Naive thymus-derived CD4-positive, alpha-beta T cell (primary cell): Measurements from ENCODE around the gene NCOA4. TPM values are rescaled to one million over a fixed set of nuclear protein-coding genes. Genes with fewer than 3 reads are reported as not detected.
A peak's percentile ranks its signal among the peaks of the same experiment; 100 is the strongest.

Experiments
- ATAC-seq: fragments of 150-1000 bp; cut with Tn5 transposase; 2 replicates; pipeline ENCODE4 v1.10.0; 2021; ENCODE audit warnings: mild to moderate bottlenecking, moderate library complexity
- CTCF ChIA-PET: fragments of 350-600 bp; sonication (Branson Sonifier 250); formaldehyde crosslinking; loops from one replicate; lab custom pipeline; 2021; ENCODE audit warnings: antibody characterized with exemption; lab: Charles Lee
- POLR2A ChIA-PET: fragments of 350-600 bp; sonication (Branson Sonifier 250); formaldehyde crosslinking; loops from one replicate; lab custom pipeline; 2021; ENCODE audit warnings: antibody characterized with exemption, inconsistent platforms; lab: Charles Lee
- DNase-seq, 9 donors: peaks; one replicate each; pipeline versions ENCODE4 v3.0.0 to v3.0.0-alpha.2; 2020 to 2022; ENCODE audit warnings: mixed read lengths in 1 of 9
- H3K27ac ChIP-seq: one replicate; pipeline ENCODE4 v1.7.0; 2013; ENCODE audit warnings: mild to moderate bottlenecking, low read depth, low read length, moderate library complexity
- H3K27me3 ChIP-seq, 2 donors: one replicate each; pipeline ENCODE4 v1.7.0; 2013; ENCODE audit warnings: low read length in 2 of 2, mild to moderate bottlenecking in 2 of 2, moderate library complexity in 2 of 2; ENCODE audit not compliant: control insufficient read depth in 2 of 2, insufficient read depth in 2 of 2
- H3K36me3 ChIP-seq, 3 experiments: 1 replicate in 2 of 3; 2 replicates in 1 of 3; pipeline ENCODE4 v1.7.0; 2013; ENCODE audit warnings: low read length in 3 of 3, mild to moderate bottlenecking in 3 of 3, moderate library complexity in 1 of 3; ENCODE audit not compliant: insufficient read depth in 3 of 3, control insufficient read depth in 2 of 3
- H3K4me1 ChIP-seq, 2 donors: one replicate each; pipeline ENCODE4 v1.7.0; 2013; ENCODE audit warnings: low read length in 2 of 2, mild to moderate bottlenecking in 2 of 2, moderate library complexity in 1 of 2; ENCODE audit not compliant: control insufficient read depth in 2 of 2, insufficient read depth in 2 of 2
- H3K4me3 ChIP-seq: 2 replicates; pipeline ENCODE4 v1.7.0; 2013; ENCODE audit warnings: mild to moderate bottlenecking, low read length
- H3K9me3 ChIP-seq, 3 experiments: 1 replicate in 2 of 3; 2 replicates in 1 of 3; pipeline ENCODE4 v1.7.0; 2013; ENCODE audit warnings: low read length in 3 of 3; ENCODE audit not compliant: control insufficient read depth in 2 of 3
- H3K27ac Mint-ChIP-seq, 9 donors: one replicate each; pipeline ENCODE4 v1.8.0; 2020 to 2022; ENCODE audit warnings: mixed read lengths in 9 of 9, mild to moderate bottlenecking in 8 of 9, moderate library complexity in 5 of 9, inconsistent platforms in 2 of 9
- H3K27me3 Mint-ChIP-seq, 5 donors: one replicate each; pipeline ENCODE4 v1.8.0; 2021 to 2022; ENCODE audit warnings: mixed read lengths in 5 of 5, mild to moderate bottlenecking in 1 of 5
- H3K36me3 Mint-ChIP-seq, 5 donors: one replicate each; pipeline ENCODE4 v1.8.0; 2020 to 2022; ENCODE audit warnings: mixed read lengths in 5 of 5, mild to moderate bottlenecking in 3 of 5, inconsistent platforms in 1 of 5
- H3K4me1 Mint-ChIP-seq, 7 donors: one replicate each; pipeline ENCODE4 v1.8.0; 2020 to 2022; ENCODE audit warnings: mixed read lengths in 7 of 7, mild to moderate bottlenecking in 3 of 7, inconsistent platforms in 1 of 7
- H3K4me3 Mint-ChIP-seq, 10 donors: one replicate each; pipeline ENCODE4 v1.8.0; 2020 to 2022; ENCODE audit warnings: mild to moderate bottlenecking in 10 of 10, mixed read lengths in 10 of 10, moderate library complexity in 6 of 10, inconsistent platforms in 2 of 10
- H3K9me3 Mint-ChIP-seq, 11 donors: one replicate each; pipeline ENCODE4 v1.8.0; 2020 to 2022; ENCODE audit warnings: mixed read lengths in 11 of 11, mild to moderate bottlenecking in 4 of 11, inconsistent platforms in 1 of 11, moderate library complexity in 1 of 11
- intact Hi-C, 2 donors: fragments of 100-400 bp; cut with micrococcal nuclease; formaldehyde crosslinking; loops; one replicate each; pipeline ENCODE4 v1.15.1; 2023
- polyA plus RNA-seq, 2 donors: library from polyadenylated mRNA; unstranded; fragments of 300-500 nt; fragmentation: Illumina TruSeq; gene quantifications; one replicate each; pipeline ENCODE4 v1.2.3, GENCODE V29; 2021
- total RNA-seq, 6 experiments: library from RNA in 5 of 6; stranded (reverse) in 5 of 6; gene quantifications; 1 replicate in 5 of 6; 2 replicates in 1 of 6; pipeline ENCODE4 v1.2.3 and lab custom pipeline; 2021 to 2026

Gene NCOA4
- total and polyA plus RNA-seq, 7 experiments from 2014 or later: 54.6 to 181 (median 106) TPM

DNA sequence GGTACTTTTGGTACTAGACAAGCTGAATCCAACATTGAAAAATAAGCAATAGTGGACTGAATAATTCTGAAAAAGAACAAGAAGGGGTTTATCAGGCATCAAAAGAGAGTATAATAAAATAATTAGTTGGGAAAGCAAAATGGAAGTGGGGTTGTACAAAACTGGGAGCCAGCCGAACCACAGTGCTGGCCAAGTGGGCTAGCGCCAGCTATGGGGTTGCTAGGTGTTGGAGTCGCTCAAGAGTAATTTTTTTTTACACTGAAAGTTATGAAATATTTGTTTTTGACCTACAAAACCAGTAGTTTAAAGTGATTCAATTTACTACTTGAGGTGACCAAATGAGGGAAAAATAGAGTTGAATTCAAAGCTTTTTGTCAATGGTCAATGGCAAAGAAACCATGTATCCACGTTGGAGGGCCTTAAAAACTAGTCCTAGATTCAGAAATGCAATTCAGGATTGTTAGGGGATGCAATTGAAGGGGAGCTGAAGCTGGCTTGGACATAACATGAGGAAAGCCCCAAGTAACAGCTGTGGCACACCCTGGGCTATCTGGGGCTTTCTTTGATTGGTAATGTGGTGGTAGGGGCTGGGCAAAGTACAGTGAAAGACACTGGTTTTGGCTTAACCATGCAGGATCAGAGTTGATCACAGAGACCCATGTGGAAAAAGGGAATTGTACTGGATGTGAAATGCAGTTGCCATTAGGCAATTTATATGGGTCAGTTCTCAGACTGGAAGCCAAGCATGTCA lies 43.9 kb upstream of the NCOA4 start:
- ChIA-PET CTCF (interaction anchor here (0.7 kb wide), 1 partner anchor 48 kb away, joined by 3 read pairs; no protein-coding TSS in a partner anchor), POLR2A (no interaction called here)
- intact Hi-C loops: no loop called here
- Mint-ChIP-seq H3K27ac (peak overlapping the region in 1 of 9 donors; percentile 36), H3K9me3 (peaks cover 0 to 2% (median 0%) of the 10 kb centered on the region in 11 donors), H3K27me3 (no peaks in the 10 kb centered on the region), H3K4me1 (peaks cover 16 to 38% (median 26%) of the 10 kb centered on the region in 7 donors), H3K36me3 (no peaks in the 10 kb centered on the region), H3K4me3 (no peak overlapping the region)
- no peak overlapping the region for H3K4me3 ChIP-seq
- no peak for ATAC-seq
- H3K27me3 ChIP-seq: no peaks in the 10 kb centered on the region
- no peaks in the 10 kb centered on the region for H3K9me3 ChIP-seq
- peaks cover 0 to 20% of the 10 kb centered on the region in 2 donors for H3K4me1 ChIP-seq
- no peak overlapping the region for H3K27ac ChIP-seq
- H3K36me3 ChIP-seq: no peaks in the 10 kb centered on the region
- no peak for DNase-seq

DNA sequence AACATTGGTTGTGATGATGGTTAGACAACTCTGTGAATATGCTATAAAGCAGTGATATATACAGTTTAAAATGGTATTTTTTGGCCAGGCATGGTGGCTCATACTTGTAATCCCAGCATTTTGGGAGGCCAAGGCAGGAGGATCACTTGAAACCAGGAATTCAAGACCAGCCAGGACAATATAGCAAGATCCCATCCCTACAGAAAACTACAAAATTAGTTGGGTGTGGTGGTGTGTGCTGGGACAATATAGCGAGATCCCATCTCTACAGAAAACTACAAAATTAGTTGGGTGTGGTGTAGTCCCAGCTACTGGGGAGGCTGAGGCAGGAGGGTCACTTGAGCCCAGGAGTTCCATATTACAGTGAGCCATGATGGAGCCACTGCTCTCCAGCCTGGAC lies 43.1 kb upstream of the NCOA4 start:
- Histone ChIP-seq H3K4me3 (no peak overlapping the region), H3K9me3 (no peaks in the 10 kb centered on the region), H3K27ac (no peak overlapping the region), H3K27me3 (no peaks in the 10 kb centered on the region), H3K4me1 (peaks cover 0 to 20% of the 10 kb centered on the region in 2 donors), H3K36me3 (no peaks in the 10 kb centered on the region)
- ChIA-PET POLR2A (no interaction called here), CTCF (interaction anchor here (0.7 kb wide), 1 partner anchor 47 kb away, joined by 3 read pairs; no protein-coding TSS in a partner anchor)
- Mint-ChIP-seq H3K4me3 (no peak overlapping the region), H3K9me3 (peaks cover 0 to 4% (median 0%) of the 10 kb centered on the region in 11 donors), H3K4me1 (peaks cover 16 to 38% (median 28%) of the 10 kb centered on the region in 7 donors), H3K27ac (no peak overlapping the region), H3K36me3 (no peaks in the 10 kb centered on the region), H3K27me3 (no peaks in the 10 kb centered on the region)
- DNase-seq (no peak), ATAC-seq (no peak)
- intact Hi-C loops: no loop called here

DNA sequence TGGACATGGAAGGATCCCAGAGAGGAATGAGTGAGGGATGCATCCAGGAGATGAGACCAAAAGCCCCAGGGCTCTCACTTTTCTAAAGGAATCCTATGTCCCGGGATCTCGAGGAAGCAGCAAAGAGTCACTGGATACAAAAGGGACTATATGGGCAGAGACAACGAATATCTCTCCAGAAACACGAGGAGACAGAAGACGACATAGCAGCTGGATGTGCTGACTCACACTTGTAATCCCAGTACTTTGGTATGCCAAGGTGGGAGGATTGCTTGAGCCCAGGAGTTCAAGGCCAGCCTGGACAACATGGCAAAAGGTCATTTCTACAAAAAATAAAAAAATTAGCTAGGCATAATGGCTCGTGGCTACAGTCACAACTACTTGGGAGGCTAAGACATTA lies 40.3 kb upstream of the NCOA4 start:
- CTCF ChIA-PET: no interaction called here
- H3K36me3 Mint-ChIP-seq: no peaks in the 10 kb centered on the region
- ATAC-seq: no peak
- H3K4me3 ChIP-seq: no peak overlapping the region
- peaks cover 0 to 4% (median 0%) of the 10 kb centered on the region in 11 donors for H3K9me3 Mint-ChIP-seq
- DNase-seq: no peak
- H3K4me1 ChIP-seq: peaks cover 0 to 5% of the 10 kb centered on the region in 2 donors
- H3K4me1 Mint-ChIP-seq: peaks cover 4 to 18% (median 12%) of the 10 kb centered on the region in 7 donors
- H3K9me3 ChIP-seq: no peaks in the 10 kb centered on the region
- intact Hi-C loops: no loop called here
- H3K27me3 Mint-ChIP-seq: no peaks in the 10 kb centered on the region
- H3K4me3 Mint-ChIP-seq: no peak overlapping the region
- no peak overlapping the region for H3K27ac ChIP-seq
- H3K27me3 ChIP-seq: no peaks in the 10 kb centered on the region
- peak overlapping the region in 1 of 9 donors; percentile 9 for H3K27ac Mint-ChIP-seq
- POLR2A ChIA-PET: no interaction called here
- H3K36me3 ChIP-seq: no peaks in the 10 kb centered on the region

DNA sequence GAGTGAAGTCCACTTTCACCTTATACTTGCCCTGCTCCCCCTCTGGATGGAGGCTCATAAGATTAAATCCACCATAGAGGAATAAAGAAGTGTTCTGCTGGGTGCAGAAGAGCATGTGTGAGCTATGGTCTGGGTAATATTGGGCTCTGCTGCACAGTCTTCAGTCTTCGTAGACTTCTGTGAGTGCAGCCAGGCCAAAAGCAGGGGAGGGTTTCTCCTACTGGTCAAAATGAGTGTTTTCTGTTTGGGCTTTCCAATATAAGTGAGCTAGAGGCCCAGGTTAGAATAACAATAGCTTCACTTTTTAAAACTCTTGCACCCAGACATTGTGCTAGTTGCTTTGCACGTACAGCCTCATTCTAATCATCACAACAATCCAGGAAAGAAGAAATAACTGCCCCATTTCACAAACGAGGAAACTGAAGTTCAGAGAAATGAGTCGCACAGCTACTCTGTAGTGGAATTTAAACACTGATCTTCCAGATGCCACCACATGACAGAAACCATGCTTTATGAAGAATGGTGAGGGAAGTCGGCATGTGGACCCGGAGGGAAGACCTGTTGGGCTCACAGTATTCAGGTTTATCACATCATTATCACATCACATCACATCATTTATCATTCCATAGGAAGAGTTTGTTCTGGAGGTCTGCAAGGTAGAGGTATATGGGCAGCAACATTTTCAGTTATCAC lies 39.5 kb upstream of the NCOA4 start:
- no peaks in the 10 kb centered on the region for H3K9me3 ChIP-seq
- H3K27ac Mint-ChIP-seq: peak overlapping the region in 4 of 9 donors; percentile 2 to 26 (median 11)
- CTCF ChIA-PET: no interaction called here

DNA sequence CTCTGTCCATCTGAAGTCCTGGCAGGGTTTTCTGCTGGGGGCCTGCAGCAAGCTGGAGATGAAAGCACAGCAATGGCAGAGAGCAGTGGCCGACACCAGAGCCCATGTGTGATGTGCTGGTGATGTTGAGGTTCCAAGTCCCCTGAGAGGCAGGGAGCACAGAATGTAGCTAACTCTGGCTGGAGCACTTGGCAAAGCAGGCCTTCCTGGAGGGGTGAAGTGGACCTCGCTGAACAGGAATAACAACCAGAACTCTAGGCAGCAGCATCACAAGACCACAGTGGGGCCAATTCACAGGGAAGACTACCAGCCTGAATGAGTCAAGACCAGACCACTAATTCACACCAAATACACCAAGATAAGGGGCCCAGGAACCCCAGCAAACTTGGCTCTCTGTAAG lies 38.5 kb upstream of the NCOA4 start:
- Mint-ChIP-seq H3K4me3 (no peak overlapping the region), H3K27ac (peak overlapping the region in 2 of 9 donors; percentile 2 to 16), H3K9me3 (peaks cover 0 to 4% (median 0%) of the 10 kb centered on the region in 11 donors), H3K36me3 (no peaks in the 10 kb centered on the region), H3K27me3 (no peaks in the 10 kb centered on the region), H3K4me1 (peaks cover 4 to 15% (median 10%) of the 10 kb centered on the region in 7 donors)
- ATAC-seq (no peak), DNase-seq (no peak)
- no peaks in the 10 kb centered on the region for H3K27me3 ChIP-seq
- POLR2A ChIA-PET: no interaction called here
- H3K36me3 ChIP-seq: no peaks in the 10 kb centered on the region
- peaks cover 0 to 5% of the 10 kb centered on the region in 2 donors for H3K4me1 ChIP-seq
- no peak overlapping the region for H3K4me3 ChIP-seq
- no peaks in the 10 kb centered on the region for H3K9me3 ChIP-seq
- no peak overlapping the region for H3K27ac ChIP-seq
- CTCF ChIA-PET: no interaction called here
- intact Hi-C loops: no loop called here

More for the DNA sequence above, 39.5 kb upstream of the NCOA4 start:
- intact Hi-C loops: no loop called here
- Mint-ChIP-seq H3K27me3 (no peaks in the 10 kb centered on the region), H3K4me3 (peak overlapping the region in 1 of 10 donors; percentile 4), H3K36me3 (no peaks in the 10 kb centered on the region), H3K4me1 (peaks cover 4 to 15% (median 10%) of the 10 kb centered on the region in 7 donors), H3K9me3 (peaks cover 0 to 4% (median 0%) of the 10 kb centered on the region in 11 donors)
- POLR2A ChIA-PET: no interaction called here
- Histone ChIP-seq H3K27ac (no peak overlapping the region), H3K4me3 (no peak overlapping the region), H3K4me1 (peaks cover 0 to 5% of the 10 kb centered on the region in 2 donors), H3K36me3 (no peaks in the 10 kb centered on the region), H3K27me3 (no peaks in the 10 kb centered on the region)
- ATAC-seq: no peak
- no peak for DNase-seq

DNA sequence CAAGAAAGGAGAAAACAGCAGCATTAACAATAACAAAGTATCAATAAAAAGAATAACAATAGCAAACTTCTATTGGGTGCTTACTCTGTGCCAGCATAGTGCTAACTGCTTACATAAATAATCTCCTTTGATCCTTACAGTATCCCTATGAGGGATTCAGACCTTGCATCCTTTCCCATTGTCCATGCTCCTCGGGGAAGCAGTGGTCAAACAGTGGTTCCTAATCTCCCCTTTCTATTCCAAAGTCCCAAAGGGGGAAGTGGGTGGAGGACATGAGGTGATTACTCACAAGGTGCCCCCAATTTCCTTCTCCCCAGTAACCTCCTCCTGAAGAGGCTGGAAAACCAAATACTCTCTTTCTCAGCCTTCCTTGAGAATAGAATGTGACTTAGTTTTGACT lies 37.7 kb upstream of the NCOA4 start:
- ATAC-seq (no peak), DNase-seq (no peak)
- intact Hi-C loops: no loop called here
- Histone ChIP-seq H3K4me1 (peaks cover 0 to 5% of the 10 kb centered on the region in 2 donors), H3K27me3 (no peaks in the 10 kb centered on the region), H3K27ac (no peak overlapping the region), H3K9me3 (no peaks in the 10 kb centered on the region), H3K4me3 (no peak overlapping the region), H3K36me3 (no peaks in the 10 kb centered on the region)
- ChIA-PET CTCF (no interaction called here), POLR2A (no interaction called here)
- Mint-ChIP-seq H3K27me3 (no peaks in the 10 kb centered on the region), H3K27ac (no peak overlapping the region), H3K36me3 (no peaks in the 10 kb centered on the region), H3K4me3 (no peak overlapping the region), H3K9me3 (peaks cover 0 to 4% (median 0%) of the 10 kb centered on the region in 11 donors), H3K4me1 (peaks cover 4 to 15% (median 10%) of the 10 kb centered on the region in 7 donors)
